K562 (cell line): ENCODE results near the gene SPTBN4. TPM values are rescaled to one million over a fixed set of nuclear protein-coding genes. Genes with fewer than 3 reads are reported as not detected.

ENCODE experiments used
- ARID4B ChIP-seq: sonication (generic); formaldehyde crosslinking; IDR thresholded peaks from 2 replicates; pipeline ENCODE4 v1.8.0; 2022; ENCODE audit warnings: mild to moderate bottlenecking, missing genetic modification reagents
- BCL6 ChIP-seq: fragments of 250-450 bp; sonication (Bioruptor Pico); IDR thresholded peaks from 2 replicates; pipeline ENCODE4 v1.4.0; 2020
- EZH2 ChIP-seq: IDR thresholded peaks from 2 replicates; pipeline ENCODE4 v1.6.1; 2012; ENCODE audit warnings: low read depth, mild to moderate bottlenecking, inconsistent platforms, low read length, borderline replicate concordance
- HIVEP1 ChIP-seq: fragments of 250-450 bp; sonication (Bioruptor Pico); IDR thresholded peaks from 2 replicates; pipeline ENCODE4 v1.4.0; 2020; ENCODE audit warnings: mild to moderate bottlenecking
- HOXB6 ChIP-seq: fragments of 250-450 bp; sonication (Bioruptor Pico); IDR thresholded peaks from 2 replicates; pipeline ENCODE4 v1.5.1; 2022; ENCODE audit warnings: mild to moderate bottlenecking, borderline replicate concordance
- LEF1 ChIP-seq: fragments of 450-650 bp; IDR thresholded peaks from 2 replicates; pipeline ENCODE4 v1.6.1; 2016; ENCODE audit warnings: mild to moderate bottlenecking
- MBD1 ChIP-seq: fragments of 250-450 bp; sonication (Bioruptor Pico); IDR thresholded peaks from 2 replicates; pipeline ENCODE4 v1.8.0; 2022; ENCODE audit warnings: inconsistent platforms
- MTA1 ChIP-seq: fragments of 450-650 bp; IDR thresholded peaks from 2 replicates; pipeline ENCODE4 v1.6.1; 2017; ENCODE audit warnings: borderline replicate concordance
- PTRF ChIP-seq: fragments of 450-650 bp; IDR thresholded peaks from 2 replicates; pipeline ENCODE4 v1.6.1; 2016; ENCODE audit warnings: mild to moderate bottlenecking, missing genetic modification characterization, missing compliant biosample characterization
- RFX1 ChIP-seq: fragments of 450-650 bp; IDR thresholded peaks from 2 replicates; pipeline ENCODE4 v1.6.1; 2016; ENCODE audit warnings: mild to moderate bottlenecking, moderate library complexity
- THAP7 ChIP-seq: fragments of 250-450 bp; sonication (Bioruptor Pico); IDR thresholded peaks from 2 replicates; pipeline ENCODE4 v1.5.0; 2021
- UBTF ChIP-seq, 2 experiments: IDR thresholded peaks; 2 replicates each; pipeline ENCODE4 v1.6.1; 2012; ENCODE audit warnings: improper control_type of control experiment in 2 of 2, low read depth in 2 of 2, low read length in 2 of 2, borderline replicate concordance in 1 of 2
- ZNF174 ChIP-seq: fragments of 250-450 bp; sonication (Bioruptor Pico); IDR thresholded peaks from 2 replicates; pipeline ENCODE4 v1.4.0; 2020; ENCODE audit warnings: mild to moderate bottlenecking
- ZNF76 ChIP-seq: fragments of 250-450 bp; sonication (Bioruptor Pico); IDR thresholded peaks from 2 replicates; pipeline ENCODE4 v1.4.0; 2020; ENCODE audit warnings: mild to moderate bottlenecking, moderate library complexity, borderline replicate concordance
- polyA plus RNA-seq, 8 experiments: library from polyadenylated mRNA; depleted of rRNA in 4 of 8; stranded (reverse) in 5 of 8; unstranded in 3 of 8; fragments of >200 nt; fragmentation: Nextera tagmentation in 2 of 8; fragmentation: Illumina TruSeq in 1 of 8; extraction: Ambion mirVana in 2 of 8; extraction: Trizol in 1 of 8; gene quantifications; 2 replicates each; pipeline versions ENCODE4 v1.2.1 to v1.2.3, GENCODE V29; 2011 to 2014; ENCODE audit warnings: inconsistent platforms in 1 of 8, missing spikeins in 1 of 8
- total RNA-seq, 7 experiments: library from RNA; depleted of rRNA in 6 of 7; stranded (reverse); fragments of >200 nt in 6 of 7; fragmentation: Illumina TruSeq in 2 of 7; extraction: Trizol in 2 of 7; gene quantifications; 2 replicates each; pipeline versions ENCODE4 v1.2.1 to v1.2.3, GENCODE V29; 2011 to 2021; ENCODE audit warnings: low replicate concordance in 1 of 7
- TF ChIP-seq, protein P1 (sequence below): sonication (generic); formaldehyde crosslinking; IDR thresholded peaks from 2 replicates; pipeline ENCODE4 v1.5.0; 2020; ENCODE audit warnings: missing genetic modification reagents
- TF ChIP-seq, protein P2 (sequence below): fragments of 450-650 bp; IDR thresholded peaks from 2 replicates; pipeline ENCODE4 v1.6.1; 2016; ENCODE audit warnings: antibody characterized with exemption

The SPTBN4 gene
- total and polyA plus RNA-seq, 9 of the 15 experiments (the other 6 are each of a cell fraction or from before 2014, with no cell fraction given), result 0.01 to 1.5 (median 0.86) TPM

DNA sequence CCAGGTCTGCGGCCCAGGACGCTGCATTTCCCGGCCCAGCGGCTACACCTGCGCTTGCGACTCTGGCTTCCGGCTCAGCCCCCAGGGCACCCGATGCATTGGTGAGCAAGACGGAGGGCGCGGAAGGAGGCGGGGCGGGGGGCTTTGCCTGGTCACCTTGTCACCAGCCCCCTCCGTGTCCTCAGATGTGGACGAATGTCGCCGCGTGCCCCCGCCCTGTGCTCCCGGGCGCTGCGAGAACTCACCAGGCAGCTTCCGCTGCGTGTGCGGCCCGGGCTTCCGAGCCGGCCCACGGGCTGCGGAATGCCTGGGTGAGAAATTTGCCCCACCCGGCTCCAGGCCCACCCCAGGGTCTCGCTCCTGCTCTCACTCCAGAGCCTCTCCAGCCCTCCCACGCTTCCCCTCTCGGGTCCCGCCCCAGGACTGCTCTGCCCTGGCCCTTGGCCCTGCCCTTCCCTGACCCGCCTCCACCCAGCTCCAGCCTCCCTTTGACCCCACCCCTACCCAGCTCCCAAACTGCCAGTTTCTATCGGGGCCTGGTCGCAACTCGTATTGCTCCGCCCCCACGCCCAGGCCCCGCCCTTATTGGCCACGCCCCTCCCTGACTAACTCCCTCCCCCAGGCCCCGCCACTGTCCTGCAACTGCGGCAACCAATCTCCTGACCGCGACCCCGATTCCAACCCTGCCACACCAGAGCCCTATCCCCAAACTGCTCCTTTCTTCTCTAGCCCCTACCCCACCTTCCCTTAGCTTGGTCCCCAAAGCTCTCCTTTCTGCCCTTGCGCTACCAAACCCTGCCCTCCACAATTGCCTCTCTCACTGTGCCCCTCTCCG is 143.0 kb downstream of the SPTBN4 start (continued):
- TF ChIP-seq LEF1 (no peak), HOXB6 (CRISPR knock-in tag) (no peak), THAP7 (CRISPR knock-in tag) (no peak), ARID4B (CRISPR knock-in tag) (no peak), ZNF174 (CRISPR knock-in tag) (no peak), EZH2 (no peak), BCL6 (CRISPR knock-in tag) (no peak), ZNF76 (no peak), UBTF (IDR thresholded peaks at IDR 0.05; ENCODE audit: borderline replicate concordance in 1 of 2, low read depth in 2 of 2, low read length in 2 of 2) (no peak), MBD1 (CRISPR knock-in tag) (no peak), PTRF (tag) (no peak), MTA1 (no peak; the same call in 1 of the 2 replicates), RFX1 (no peak), HIVEP1 (no peak)
- TF ChIP-seq, protein P1, sequence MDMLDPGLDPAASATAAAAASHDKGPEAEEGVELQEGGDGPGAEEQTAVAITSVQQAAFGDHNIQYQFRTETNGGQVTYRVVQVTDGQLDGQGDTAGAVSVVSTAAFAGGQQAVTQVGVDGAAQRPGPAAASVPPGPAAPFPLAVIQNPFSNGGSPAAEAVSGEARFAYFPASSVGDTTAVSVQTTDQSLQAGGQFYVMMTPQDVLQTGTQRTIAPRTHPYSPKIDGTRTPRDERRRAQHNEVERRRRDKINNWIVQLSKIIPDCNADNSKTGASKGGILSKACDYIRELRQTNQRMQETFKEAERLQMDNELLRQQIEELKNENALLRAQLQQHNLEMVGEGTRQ, result no peak
- TF ChIP-seq, protein P2, sequence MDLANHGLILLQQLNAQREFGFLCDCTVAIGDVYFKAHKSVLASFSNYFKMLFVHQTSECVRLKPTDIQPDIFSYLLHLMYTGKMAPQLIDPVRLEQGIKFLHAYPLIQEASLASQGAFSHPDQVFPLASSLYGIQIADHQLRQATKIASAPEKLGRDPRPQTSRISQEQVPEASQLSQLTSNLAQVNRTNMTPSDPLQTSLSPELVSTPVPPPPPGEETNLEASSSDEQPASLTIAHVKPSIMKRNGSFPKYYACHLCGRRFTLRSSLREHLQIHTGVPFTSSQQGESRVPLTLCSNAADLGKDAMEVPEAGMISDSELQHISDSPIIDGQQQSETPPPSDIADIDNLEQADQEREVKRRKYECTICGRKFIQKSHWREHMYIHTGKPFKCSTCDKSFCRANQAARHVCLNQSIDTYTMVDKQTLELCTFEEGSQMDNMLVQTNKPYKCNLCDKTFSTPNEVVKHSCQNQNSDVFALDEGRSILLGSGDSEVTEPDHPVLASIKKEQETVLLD, result no peak
